Measurements from ENCODE around the gene FGA. TPM values are rescaled to one million over a fixed set of nuclear protein-coding genes. Genes with fewer than 3 reads are reported as not detected.

The FGA gene
- total RNA-seq, 1 experiment from 2014 or later, result not detected

GRCh38 chr4:154622598-154622997 lies 32.1 kb upstream of the FGA start:
- Mint-ChIP-seq H3K27me3 (ENCODE audit: unreplicated experiment) (no peaks in the 10 kb centered on the region), H3K27ac (ENCODE audit: unreplicated experiment) (no peak overlapping the region), H3K4me1 (ENCODE audit: low read depth, unreplicated experiment) (peaks cover 17% of the 10 kb centered on the region), H3K36me3 (ENCODE audit: insufficient read depth, unreplicated experiment) (peaks cover 7% of the 10 kb centered on the region), H3K9me3 (ENCODE audit: low read depth, unreplicated experiment) (no peaks in the 10 kb centered on the region), H3K4me3 (ENCODE audit: low read depth, unreplicated experiment) (no peak overlapping the region)
- no peak for TF ChIP-seq CTCF (IDR thresholded peaks at IDR 0.05; ENCODE audit: unreplicated experiment)
- CTCF ChIA-PET, result interaction anchor here (0.7 to 1.2 kb wide), 3 partner anchors 63 to 72 kb away, joined by 4 to 6 read pairs (median 4); partner anchors contain the start of gene PLRG1
- BruUV-seq (replicated peaks), result no TSS peak
- DNase-seq, result peak; percentile 45
- intact Hi-C loops (cut with micrococcal nuclease; ENCODE audit: unreplicated experiment), result loop anchor here (1.0 to 5.0 kb wide), 3 partner anchors 63 to 220 kb away; no protein-coding TSS in a partner anchor

GRCh38 chr4:154620111-154620510 lies 29.6 kb upstream of the FGA start:
- intact Hi-C loops (cut with micrococcal nuclease; ENCODE audit: unreplicated experiment), result loop anchor here (5.0 kb wide), 1 partner anchor 218 kb away; no protein-coding TSS in a partner anchor
- H3K27me3 Mint-ChIP-seq (ENCODE audit: unreplicated experiment), result no peaks in the 10 kb centered on the region
- no peak for DNase-seq
- H3K36me3 Mint-ChIP-seq (ENCODE audit: insufficient read depth, unreplicated experiment), result no peaks in the 10 kb centered on the region
- no peaks in the 10 kb centered on the region for H3K9me3 Mint-ChIP-seq (ENCODE audit: low read depth, unreplicated experiment)
- no peak for TF ChIP-seq CTCF (IDR thresholded peaks at IDR 0.05; ENCODE audit: unreplicated experiment)
- peaks cover 3% of the 10 kb centered on the region for H3K4me1 Mint-ChIP-seq (ENCODE audit: low read depth, unreplicated experiment)
- no peak overlapping the region for H3K27ac Mint-ChIP-seq (ENCODE audit: unreplicated experiment)
- no TSS peak for BruUV-seq (replicated peaks)
- CTCF ChIA-PET, result interaction anchor here (1.0 to 3.1 kb wide), 2 partner anchors 61 to 70 kb away, joined by 3 to 84 read pairs; partner anchors contain the start of gene PLRG1
- no peak overlapping the region for H3K4me3 Mint-ChIP-seq (ENCODE audit: low read depth, unreplicated experiment)

GRCh38 chr4:154618708-154619315 lies 28.3 kb upstream of the FGA start:
- no peaks in the 10 kb centered on the region for H3K36me3 Mint-ChIP-seq (ENCODE audit: insufficient read depth, unreplicated experiment)
- H3K4me1 Mint-ChIP-seq (ENCODE audit: low read depth, unreplicated experiment), result no peaks in the 10 kb centered on the region
- intact Hi-C loops (cut with micrococcal nuclease; ENCODE audit: unreplicated experiment), result loop anchor here (1.0 to 10.0 kb wide), 2 partner anchors 60 to 294 kb away; no protein-coding TSS in a partner anchor
- no TSS peak for BruUV-seq (replicated peaks)
- peak; percentile 67 for DNase-seq
- TF ChIP-seq CTCF (IDR thresholded peaks at IDR 0.05; ENCODE audit: unreplicated experiment), result peak; percentile 56
- no peaks in the 10 kb centered on the region for H3K9me3 Mint-ChIP-seq (ENCODE audit: low read depth, unreplicated experiment)
- H3K27me3 Mint-ChIP-seq (ENCODE audit: unreplicated experiment), result no peaks in the 10 kb centered on the region
- CTCF ChIA-PET, result interaction anchor here (0.7 to 3.1 kb wide), 8 partner anchors 8 to 322 kb away, joined by 3 to 84 read pairs (median 8); partner anchors contain the start of genes FGB and PLRG1
- no peak overlapping the region for H3K4me3 Mint-ChIP-seq (ENCODE audit: low read depth, unreplicated experiment)
- no peak overlapping the region for H3K27ac Mint-ChIP-seq (ENCODE audit: unreplicated experiment)

GRCh38 chr4:154617820-154618317 lies 27.3 kb upstream of the FGA start:
- intact Hi-C loops (cut with micrococcal nuclease; ENCODE audit: unreplicated experiment), result loop anchor here (1.0 to 10.0 kb wide), 2 partner anchors 59 to 293 kb away; no protein-coding TSS in a partner anchor
- Mint-ChIP-seq H3K4me1 (ENCODE audit: low read depth, unreplicated experiment) (no peaks in the 10 kb centered on the region), H3K4me3 (ENCODE audit: low read depth, unreplicated experiment) (no peak overlapping the region), H3K27me3 (ENCODE audit: unreplicated experiment) (no peaks in the 10 kb centered on the region), H3K9me3 (ENCODE audit: low read depth, unreplicated experiment) (no peaks in the 10 kb centered on the region), H3K36me3 (ENCODE audit: insufficient read depth, unreplicated experiment) (no peaks in the 10 kb centered on the region), H3K27ac (ENCODE audit: unreplicated experiment) (no peak overlapping the region)
- DNase-seq, result no peak
- CTCF ChIA-PET, result interaction anchor here (1.3 to 3.1 kb wide), 3 partner anchors 41 to 68 kb away, joined by 3 to 84 read pairs (median 13); partner anchors contain the start of gene PLRG1
- TF ChIP-seq CTCF (IDR thresholded peaks at IDR 0.05; ENCODE audit: unreplicated experiment), result no peak
- no TSS peak for BruUV-seq (replicated peaks)
